NCI-H345 treated with DMSO at 0.1 percent for 48 hours (cell line): Measurements from ENCODE around the gene DCTN3.
A peak's percentile ranks its signal among the peaks of the same experiment; 100 is the strongest.

Experiments
- DNase-seq: peaks from one replicate; lab custom pipeline; 2025; ENCODE audit not compliant: unreplicated experiment; lab: John Stamatoyannopoulos, UW

DCTN3 gene

DNA sequence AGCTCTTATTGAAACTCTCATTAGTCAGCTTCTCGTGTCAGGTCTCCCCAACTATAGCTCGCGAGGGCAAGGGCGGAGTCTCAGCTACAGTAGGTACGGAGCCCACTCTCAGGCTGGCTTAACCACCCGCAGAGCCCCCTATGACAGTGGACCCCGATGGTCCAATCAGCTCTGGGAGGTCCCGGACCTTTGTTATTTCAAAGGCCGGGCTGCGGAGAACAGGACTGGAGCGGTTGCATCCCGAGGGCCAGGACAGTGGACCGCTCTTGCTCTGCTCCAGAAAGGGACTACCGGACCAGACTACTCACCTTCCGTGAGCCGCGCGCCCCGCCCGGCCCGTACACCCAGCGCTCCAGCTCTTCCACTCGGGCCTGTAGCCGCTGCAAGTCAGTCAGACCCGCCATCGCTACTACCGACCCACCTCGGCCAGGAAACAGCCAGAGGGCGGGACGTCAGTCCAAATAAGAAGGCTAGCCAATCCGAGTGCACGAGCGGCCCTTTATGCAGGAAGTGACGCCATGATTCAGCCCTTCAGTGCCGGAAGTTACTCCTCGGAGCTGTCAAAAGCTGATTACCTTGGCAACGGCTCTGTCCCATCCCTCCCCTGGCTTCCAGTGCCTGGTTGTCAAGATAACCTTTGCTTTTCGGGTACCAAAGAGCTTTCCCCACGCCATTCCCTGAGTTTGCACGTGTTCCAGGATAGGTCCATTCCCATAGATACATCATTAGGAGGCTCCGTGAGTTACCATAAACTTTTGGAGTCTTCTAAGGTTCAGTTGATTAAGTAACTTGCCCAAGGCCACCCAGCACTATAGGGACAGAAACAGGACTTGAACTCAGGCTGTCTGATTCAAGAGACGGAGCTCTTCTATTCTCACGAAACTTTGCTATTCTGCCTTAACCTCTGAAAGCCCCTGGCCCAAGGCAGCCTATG is at the start of gene DCTN3:
Gene DCTN3, minus strand, starts transcription at position 435 of the 934 bp plus-strand sequence. Its CDS starts 31 bp downstream, at position 404.
- peak; percentile 97 for DNase-seq

DNA sequence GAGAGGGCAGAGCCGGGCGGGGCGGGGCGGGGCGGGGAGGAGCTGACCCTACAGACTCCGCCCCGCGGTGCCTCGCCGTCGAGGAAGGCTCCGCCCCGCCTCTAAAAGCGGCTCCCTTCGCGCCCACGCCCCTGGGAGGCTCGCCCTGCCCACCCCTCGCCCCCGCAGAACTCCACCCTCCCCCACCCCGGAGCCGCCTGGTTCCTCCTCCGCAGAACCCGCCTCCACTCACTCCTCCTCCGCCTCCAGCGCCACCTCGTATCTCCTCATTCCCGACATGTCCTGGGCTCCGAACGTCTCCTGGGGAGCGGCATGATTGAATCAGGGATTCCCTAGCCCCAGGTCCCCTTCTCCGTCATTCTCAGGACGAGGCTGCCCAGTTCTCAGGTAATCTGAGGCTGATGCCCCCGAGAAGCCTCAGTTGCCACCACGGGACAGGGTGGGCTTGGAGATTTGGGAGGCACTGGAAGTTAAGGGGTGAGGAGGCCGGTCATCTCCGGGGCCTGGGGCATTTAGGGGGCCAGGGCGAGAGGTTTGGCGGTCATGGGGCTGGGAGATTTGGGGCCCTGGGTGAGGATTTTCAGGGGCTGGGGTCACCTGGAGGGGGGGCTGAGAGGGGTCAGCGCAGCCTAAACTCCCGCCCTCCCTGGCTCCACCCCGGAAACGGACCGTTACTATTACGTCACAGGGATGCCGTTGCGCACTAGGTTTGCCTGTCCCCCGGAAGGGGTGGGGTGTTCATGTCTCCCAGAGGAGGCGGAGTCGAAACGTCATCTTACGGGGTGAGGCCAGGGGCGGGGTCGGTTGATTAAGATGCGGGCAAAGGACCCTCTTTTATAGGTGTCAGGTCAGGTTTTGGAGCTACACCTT is 45.3 kb upstream of the DCTN3 start:
- DNase-seq = peak; percentile 93

DNA sequence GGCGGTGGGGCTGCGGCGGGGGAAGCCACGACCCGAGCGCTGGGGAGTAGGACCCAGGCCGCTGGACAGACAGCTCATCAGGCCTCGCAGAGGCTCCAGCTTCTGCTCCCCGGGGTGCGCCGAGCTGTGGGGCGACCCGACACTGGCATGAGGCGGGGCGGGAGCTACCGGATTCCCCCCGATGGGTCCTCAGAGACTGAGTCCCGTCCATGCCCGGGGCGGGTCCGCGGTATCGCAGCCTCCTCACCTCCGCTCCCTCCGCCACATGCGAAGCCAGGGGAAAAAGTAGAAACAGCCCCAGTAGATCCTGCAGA is 44.7 kb upstream of the DCTN3 start:
- DNase-seq = no peak

DNA sequence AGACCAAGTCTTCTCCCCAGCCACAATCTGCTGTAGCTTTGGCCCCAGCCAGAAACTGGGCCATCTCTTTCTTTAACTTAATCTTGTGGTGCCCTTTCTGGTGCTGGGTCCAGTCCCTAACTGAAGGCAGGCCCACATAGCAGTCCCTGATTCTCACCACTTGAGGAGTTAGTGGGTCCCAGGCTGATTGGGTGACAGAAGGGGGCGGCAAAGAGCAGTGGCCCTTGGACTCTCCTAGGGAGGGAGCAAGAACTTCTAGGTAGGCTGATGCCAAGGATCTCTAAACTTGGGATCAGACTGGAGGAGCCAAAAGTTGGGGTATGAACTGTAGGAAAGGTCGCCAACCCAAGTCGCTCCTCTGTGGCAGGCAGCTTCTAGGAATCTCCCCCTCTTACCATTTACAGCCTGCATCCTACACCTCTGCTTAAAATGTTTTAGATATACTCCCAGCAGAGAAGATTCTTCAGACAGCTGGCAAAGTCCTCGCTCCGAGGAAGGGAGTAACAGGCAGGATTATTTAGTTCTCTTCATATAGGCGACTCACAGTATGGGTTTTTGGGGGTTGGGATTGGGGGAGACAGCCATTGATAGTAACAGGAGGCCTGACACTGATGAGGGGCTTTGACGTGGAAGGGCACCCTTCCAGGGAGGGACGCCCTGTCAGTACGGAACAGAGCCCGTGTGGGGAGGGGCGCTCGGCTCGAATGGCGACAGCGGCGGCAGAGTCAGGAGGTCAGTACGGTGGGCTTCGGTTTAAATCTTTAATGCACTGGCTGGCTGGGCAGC is 44.2 kb upstream of the DCTN3 start:
- no peak for DNase-seq

DNA sequence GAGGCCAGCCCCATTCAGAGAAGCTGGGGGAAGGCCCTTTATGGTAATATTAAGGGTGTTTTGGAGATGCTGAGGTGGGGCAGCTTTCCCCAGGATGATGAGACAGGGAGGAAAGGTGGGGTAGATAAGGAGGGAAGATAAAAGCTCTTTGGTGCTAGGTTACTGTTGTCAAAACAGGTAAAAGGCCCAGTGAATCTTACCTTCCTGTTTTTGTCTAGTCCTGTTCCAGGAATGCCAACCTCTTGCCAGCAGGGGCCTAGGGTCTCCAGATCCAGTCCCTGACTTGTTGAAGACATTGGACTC is 43.0 kb upstream of the DCTN3 start:
- DNase-seq = no peak

DNA sequence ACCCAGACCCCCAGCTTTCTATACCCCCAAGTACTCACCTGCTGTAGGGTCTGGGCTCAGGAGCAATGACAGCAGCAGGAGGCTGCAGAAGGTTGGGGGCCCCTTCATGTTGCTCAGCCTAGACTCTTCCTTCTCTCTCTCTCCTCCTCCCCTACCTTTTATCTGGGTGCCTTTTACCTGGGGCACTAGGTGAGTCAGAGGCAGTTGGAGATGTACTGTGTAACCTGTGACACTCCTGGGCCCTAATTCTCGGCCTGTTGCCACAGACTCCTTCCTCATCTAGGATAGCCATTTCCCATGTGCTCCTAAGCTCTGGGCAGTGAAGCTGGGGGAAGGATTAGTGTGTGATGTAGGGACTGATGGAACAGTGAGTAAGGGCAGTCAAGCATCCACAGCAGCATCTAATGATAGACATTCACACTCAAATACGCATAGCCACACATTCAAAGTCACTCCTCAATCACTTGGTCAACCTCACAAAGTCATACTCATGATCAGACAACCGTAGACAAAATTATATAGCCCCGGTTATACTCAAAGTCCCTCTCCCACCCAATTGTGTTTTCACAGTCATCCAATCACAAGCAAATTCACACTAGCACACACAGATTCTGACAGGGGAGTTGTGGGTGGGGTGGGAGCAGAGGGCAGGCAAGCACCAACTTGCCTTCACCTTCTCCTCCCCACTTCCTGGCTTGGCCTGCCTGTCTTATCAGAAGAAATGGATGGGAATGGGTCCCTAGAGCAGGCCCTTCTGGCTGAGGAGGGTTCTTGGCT is 42.4 kb upstream of the DCTN3 start, which contains the start of gene CCL27:
Gene CCL27, minus strand, starts transcription at position 132 of the 777 bp plus-strand sequence. Its CDS starts 24 bp downstream, at position 108.
- DNase-seq = no peak

DNA sequence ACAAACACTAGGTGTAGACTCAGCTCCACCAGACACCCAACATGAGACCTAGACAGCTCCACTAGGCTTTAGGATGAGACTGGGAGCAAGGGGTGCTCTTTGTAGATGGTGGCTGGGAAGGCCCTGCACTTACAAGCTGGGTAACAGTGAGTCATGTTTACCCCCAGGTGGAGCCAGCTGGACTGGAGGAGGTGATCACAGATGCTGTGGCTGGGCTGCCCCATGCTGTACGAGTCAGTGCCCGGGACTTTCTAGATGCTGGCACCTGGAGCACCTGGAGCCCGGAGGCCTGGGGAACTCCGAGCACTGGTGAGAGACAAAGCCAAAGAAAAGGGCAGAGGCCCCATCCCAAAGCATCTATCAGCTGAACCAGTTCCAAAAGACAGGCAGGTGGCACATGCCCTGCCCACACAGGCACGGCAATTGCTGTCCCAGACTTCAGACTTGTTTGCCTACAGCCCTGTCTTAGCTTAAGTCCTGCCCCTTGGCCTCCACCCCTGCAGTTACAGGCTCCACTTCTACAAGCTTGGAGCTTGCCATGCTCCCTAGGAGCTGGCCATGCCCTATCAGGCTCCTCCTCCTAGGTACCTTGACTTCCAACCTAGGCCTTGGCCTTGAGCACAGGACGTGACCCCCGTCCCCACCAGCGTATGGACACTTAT is 39.4 kb upstream of the DCTN3 start:
- no peak for DNase-seq

DNA sequence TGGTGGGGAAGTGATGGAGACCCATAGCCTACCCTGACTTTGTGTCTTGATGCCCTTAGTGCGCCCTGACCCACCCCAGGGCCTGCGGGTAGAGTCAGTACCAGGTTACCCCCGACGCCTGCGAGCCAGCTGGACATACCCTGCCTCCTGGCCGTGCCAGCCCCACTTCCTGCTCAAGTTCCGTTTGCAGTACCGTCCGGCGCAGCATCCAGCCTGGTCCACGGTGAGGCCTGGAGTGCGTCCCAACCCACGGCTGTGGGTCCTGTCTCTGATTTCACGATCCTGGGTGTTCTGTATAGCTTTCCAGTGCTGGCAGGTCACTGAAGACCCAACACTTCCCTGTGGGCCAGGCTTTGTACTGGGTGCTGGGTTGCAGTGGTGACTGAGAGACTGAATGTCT is 38.2 kb upstream of the DCTN3 start:
- no peak for DNase-seq

DNA sequence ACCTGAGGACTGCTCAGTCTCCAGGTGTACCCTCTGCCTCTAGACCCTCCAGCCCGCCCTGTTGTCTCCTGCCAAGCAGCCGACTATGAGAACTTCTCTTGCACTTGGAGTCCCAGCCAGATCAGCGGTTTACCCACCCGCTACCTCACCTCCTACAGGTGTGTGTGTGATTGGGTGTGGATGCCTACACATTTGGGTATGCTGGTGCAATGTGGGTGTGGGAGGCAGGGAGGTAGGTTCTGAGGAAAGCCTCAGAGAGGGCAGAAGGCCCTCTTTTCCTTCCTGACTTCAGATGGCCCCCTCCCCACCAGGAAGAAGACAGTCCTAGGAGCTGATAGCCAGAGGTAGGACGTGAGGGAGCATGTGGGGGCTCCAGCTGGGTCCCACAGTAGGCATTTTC is 36.7 kb upstream of the DCTN3 start:
- DNase-seq = no peak

DNA sequence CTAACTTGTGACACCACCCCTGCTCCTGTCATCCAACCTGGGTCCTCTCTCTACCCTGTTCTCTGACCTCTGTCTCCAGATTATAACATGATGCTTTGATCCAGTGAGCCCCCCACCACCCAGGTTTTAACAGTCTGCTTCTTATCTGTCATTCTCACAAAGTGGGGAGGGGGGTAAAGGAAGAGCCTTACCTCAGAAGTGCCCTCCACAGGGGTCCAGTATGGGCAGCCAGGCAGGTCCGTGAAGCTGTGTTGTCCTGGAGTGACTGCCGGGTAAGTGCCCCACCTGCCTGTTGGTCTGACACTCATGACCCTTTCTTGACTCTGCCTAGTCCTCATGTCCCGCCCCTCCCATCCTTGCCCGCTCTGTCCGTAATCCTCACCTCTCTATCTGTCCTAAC is 35.1 kb upstream of the DCTN3 start:
- DNase-seq = no peak

DNA sequence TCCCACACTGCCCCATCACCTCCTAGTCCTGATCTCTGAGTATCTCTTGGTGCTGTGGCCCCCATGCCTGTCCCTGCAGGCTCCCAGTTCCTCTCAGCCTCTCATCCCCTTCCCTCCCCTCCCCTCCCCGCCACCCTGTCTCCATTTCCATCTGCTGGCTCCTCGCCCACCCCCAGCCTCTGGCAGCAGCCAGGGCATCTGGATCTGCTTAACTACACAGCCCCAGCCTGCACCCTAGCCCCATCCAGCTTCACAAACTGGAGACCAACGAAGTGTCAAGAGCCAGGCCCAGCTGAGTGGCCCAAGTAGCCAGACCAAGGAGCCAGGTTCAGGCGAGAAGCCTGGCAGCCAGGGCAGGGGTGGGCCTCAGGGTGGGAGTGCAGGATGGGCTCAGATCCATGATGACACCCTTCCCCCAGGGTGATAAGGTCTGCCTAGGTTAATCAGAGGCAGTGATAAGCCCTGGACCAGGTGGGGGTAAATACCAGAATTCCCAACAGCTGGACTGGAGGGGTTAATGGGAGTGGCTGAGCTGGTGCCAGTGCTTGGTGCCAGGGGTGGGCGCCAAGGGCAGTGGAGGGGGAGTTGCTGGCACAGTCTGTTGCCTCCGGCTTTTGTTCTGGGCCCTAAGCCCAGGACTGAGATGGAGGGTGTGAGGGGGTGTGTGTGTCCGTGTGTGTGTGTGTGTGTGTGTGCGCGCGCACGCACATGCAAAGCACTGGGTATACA is 34.2 kb upstream of the DCTN3 start:
- no peak for DNase-seq

DNA sequence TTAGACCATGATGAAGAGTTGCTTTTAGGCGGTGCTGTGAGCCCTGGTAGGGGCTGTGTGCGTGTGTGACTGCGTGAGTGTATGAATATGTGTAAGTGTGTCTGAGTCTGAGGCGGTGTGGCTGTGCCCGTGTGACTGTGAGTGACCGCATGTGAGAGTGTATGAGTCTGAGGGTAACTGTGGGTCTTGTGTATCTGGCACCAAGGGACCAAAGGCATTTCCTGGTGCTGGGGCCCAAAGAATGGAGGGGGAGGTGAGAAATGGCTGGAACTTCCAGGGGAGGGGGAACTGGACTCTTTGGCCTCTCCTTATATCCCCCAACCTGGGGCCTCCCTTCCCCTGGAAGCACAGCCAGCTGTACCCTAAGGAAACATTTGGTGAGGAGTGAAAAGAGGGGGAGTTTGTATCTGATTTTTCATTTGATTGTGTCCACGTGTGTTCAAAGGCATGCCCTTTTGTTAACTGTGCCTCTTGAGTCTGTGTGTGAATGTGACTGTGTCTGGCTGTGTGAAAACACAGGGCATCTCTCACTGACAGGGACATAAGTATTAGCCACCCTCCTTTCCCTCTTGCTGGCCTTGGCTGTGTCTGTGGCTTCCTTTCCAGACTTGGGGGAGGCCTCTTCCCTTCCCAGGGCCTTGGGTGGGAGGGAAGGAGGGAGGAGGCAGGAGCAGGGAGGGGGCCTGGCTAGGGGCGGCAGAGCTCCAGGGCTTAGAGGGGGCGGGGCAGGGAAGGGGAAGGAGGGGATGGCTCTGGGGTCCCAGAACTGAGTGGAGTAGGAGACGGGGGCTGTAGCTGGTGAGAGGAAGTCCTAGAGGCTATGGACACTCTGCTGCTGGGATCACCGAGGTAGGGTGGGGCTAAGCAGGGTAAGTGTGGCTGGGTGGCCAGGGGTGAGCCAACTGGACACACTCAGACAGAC is 33.1 kb upstream of the DCTN3 start:
- DNase-seq = no peak

DNA sequence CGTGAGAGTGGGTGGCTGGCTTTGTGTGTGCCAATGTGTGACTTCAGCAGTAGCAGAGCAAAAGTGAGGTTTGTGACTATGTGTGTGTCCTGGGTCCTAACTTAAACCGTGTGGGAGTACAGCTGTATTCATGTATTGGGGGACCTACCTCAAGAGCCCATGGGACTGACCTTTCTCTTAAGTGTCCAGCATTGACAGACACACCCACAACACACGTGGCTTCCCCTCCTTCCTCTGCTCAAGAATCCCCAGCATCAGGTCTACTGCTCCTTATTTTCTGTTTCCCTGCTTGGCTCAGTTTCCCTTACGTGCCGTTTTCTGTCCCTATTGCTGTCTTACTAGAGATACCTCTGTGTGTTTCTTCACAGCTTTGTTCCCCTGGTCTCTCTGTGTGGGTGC is 32.3 kb upstream of the DCTN3 start:
- no peak for DNase-seq

DNA sequence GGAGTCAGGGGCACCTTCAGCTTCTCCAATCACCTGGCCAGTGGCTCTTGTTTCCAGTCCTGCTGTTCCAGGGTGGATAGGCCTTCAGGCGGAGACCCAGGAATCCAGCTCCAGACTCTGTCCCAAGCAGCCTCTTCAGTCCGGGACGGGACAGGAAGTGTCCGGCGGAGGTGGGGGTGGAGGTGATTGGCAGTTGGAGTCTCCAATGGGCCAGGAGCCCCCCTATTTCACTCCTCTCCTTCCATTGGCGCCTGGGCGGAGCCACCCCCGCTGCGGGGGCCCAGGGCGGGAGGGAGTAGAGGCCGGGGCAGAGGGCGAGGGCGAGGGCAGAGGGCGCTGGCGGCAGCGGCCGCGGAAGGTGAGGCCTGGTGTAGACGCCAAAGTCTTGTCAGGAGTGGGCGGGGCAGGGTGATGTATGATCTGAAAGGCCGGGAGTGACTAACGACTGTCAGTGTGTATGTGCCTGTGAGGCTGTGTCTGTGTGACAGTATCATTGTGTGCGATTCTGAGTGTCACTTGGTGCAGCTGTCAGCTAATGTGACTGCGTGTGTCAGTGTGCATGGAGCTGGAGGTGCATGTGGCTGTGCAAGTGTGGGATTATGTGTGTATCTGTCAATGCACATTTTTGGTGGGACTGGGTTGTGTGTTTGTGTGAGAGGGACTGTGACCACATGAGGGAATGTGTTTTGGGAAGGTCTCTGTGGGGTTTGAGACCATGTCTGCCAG is 31.7 kb upstream of the DCTN3 start, which contains the start of gene IL11RA:
Gene IL11RA, plus strand, starts transcription at position 310 of the 726 bp plus-strand sequence. CDS start 3,033 bp downstream, outside the sequence.
- DNase-seq = no peak

DNA sequence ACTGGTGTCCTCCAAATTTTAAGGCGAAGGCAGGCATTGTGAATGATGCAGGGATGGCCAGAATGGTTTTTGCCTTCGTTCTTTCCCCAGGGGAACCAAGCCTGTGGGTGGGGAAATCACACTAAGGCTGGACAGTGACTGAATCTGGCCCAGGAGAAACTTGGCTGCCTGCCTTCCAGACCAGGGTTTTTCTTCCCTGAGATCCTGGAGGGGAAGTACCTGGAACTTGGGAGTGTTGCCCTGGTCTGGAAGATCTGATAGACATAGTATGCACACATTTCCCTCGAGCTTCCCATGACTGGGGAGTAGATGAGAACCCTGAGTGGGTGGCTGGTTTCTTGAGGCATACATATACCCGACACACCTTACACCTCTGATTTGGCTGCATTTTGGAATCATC is 31.0 kb upstream of the DCTN3 start:
- no peak for DNase-seq

DNA sequence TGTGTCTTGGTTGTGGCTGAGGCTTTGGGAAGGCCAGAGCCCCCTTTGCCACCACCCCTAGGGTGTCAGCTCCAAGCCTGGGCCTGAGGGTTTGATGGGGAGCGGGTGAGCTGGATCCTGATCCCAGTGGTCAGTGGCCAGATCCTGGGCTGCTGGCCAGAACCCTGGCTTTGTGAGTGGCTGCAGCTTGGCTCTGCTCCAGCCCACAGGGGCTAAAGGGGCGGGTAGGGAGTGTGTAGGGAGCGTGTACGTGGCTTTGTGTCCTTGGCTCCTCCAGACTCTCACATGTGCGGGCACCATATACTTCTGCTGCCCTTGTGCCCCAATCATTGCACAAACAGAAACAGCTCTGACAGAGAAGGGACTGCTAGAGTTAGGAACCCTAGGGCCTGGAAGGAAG is 30.5 kb upstream of the DCTN3 start:
- no peak for DNase-seq

DNA sequence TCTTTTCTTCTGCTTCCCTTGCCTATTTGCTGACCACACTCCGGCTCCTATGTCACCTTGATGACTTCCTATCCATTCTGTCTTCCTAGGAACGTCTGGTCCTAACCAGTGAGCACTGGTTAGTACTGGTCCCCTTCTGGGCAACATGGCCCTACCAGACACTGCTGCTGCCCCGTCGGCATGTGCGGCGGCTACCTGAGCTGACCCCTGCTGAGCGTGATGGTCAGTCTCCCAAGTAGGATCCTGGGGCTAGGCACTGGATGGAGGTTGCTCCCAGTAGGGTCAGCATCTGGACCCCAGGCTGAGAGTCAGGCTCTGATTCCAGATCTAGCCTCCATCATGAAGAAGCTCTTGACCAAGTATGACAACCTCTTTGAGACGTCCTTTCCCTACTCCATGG is 28.4 kb upstream of the DCTN3 start:
- DNase-seq = no peak

DNA sequence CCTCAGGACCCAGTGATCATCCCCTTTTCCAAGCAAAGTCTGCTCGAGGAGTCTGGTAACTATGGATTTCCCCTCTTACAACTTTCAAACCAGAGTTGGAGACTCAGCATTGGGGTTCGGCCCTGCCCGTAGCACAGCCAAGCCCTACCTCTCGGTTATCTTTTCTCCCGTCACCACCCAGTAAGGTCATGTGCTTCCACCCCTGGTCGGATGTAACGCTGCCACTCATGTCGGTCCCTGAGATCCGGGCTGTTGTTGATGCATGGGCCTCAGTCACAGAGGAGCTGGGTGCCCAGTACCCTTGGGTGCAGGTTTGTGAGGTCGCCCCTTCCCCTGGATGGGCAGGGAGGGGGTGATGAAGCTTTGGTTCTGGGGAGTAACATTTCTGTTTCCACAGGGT is 27.4 kb upstream of the DCTN3 start:
- no peak for DNase-seq
